GM18498 (cell line): ENCODE measurements around the gene MED29.

Experiments used
- ATAC-seq: cut with Tn5 transposase; IDR thresholded peaks from one replicate; pipeline ENCODE4 v1.9.1; 2021; ENCODE audit warnings: mild to moderate bottlenecking, moderate library complexity; ENCODE audit not compliant: unreplicated experiment

Gene MED29

GRCh38 chr19:39410017-39410830, 19.0 kb downstream of the MED29 start:
- peak; percentile 20 for ATAC-seq

GRCh38 chr19:39410831-39411080, 19.6 kb downstream of the MED29 start:
- ATAC-seq: no peak

- no peak for ATAC-seq
Observed at GRCh38 chr19:39411081-39411831, 20.1 kb downstream of the MED29 start.

GRCh38 chr19:39411832-39412099, 20.6 kb downstream of the MED29 start:
- ATAC-seq: peak; percentile 27

- peak; percentile 59 for ATAC-seq
Observed at GRCh38 chr19:39412100-39412866, 21.1 kb downstream of the MED29 start, which contains the start of gene PLEKHG2. TSS of gene PLEKHG2 (plus strand) at chr19:39412669. CDS start at chr19:39414087, 1,418 bp downstream.

- no peak for ATAC-seq
Observed at GRCh38 chr19:39412867-39413271, 21.7 kb downstream of the MED29 start.

- no peak for ATAC-seq
Observed at GRCh38 chr19:39413272-39413910, 22.2 kb downstream of the MED29 start.

- ATAC-seq: no peak
Observed at GRCh38 chr19:39413911-39414608, 22.9 kb downstream of the MED29 start.

GRCh38 chr19:39415111-39416046, 24.2 kb downstream of the MED29 start:
- no peak for ATAC-seq

GRCh38 chr19:39416152-39417120, 25.3 kb downstream of the MED29 start:
- no peak for ATAC-seq

- no peak for ATAC-seq
Observed at GRCh38 chr19:39417463-39418181, 26.4 kb downstream of the MED29 start.

- ATAC-seq: no peak
Observed at GRCh38 chr19:39419003-39419402, 27.8 kb downstream of the MED29 start.

- ATAC-seq: no peak
Observed at GRCh38 chr19:39420769-39421168, 29.6 kb downstream of the MED29 start.

- no peak for ATAC-seq
Observed at GRCh38 chr19:39422020-39422419, 30.8 kb downstream of the MED29 start.

GRCh38 chr19:39423258-39424086, 32.3 kb downstream of the MED29 start:
- ATAC-seq: no peak

- ATAC-seq: no peak
Observed at GRCh38 chr19:39424934-39425333, 33.8 kb downstream of the MED29 start.

- no peak for ATAC-seq
Observed at GRCh38 chr19:39425744-39426143, 34.6 kb downstream of the MED29 start.
